Measurements from ENCODE around the gene UBR4.

UBR4 gene

GRCh38 chr1:19128968-19129514 lies 81.0 kb downstream of the UBR4 start:
- 99% methylated on average over 5 of the region's 6 CpGs for WGBS

GRCh38 chr1:19124273-19124672 lies 85.8 kb downstream of the UBR4 start:
- H3K18ac ChIP-seq (ENCODE audit: low read depth in 1 of 2, low read length in 2 of 2) = no peak overlapping the region
- no peak overlapping the region for H3K23ac ChIP-seq (ENCODE audit: low read length in 2 of 2)
- H3K27me3 ChIP-seq (ENCODE audit: control insufficient read depth in 1 of 2, insufficient read depth in 1 of 2, low read length in 2 of 2) = no peaks in the 10 kb centered on the region
- no peak overlapping the region for H4K8ac ChIP-seq (ENCODE audit: low read length)
- 98% methylated on average over 5 of the region's 5 CpGs for WGBS
- H3K4ac ChIP-seq (ENCODE audit: low read depth in 1 of 2, low read length in 2 of 2) = no peak overlapping the region
- no peaks in the 10 kb centered on the region for H3K9me3 ChIP-seq (ENCODE audit: control insufficient read depth, low read length)
- no peaks in the 10 kb centered on the region for H3K4me1 ChIP-seq (ENCODE audit: control insufficient read depth, insufficient read depth, low read depth, low read length)
- H2BK120ac ChIP-seq (ENCODE audit: low read depth, low read length) = no peak overlapping the region
- H2BK15ac ChIP-seq (ENCODE audit: low read depth, poor library complexity, severe bottlenecking) = no peak overlapping the region
- H3K4me2 ChIP-seq (ENCODE audit: low read length, poor library complexity, severe bottlenecking) = no peak overlapping the region
- H3K36me3 ChIP-seq (ENCODE audit: control insufficient read depth in 1 of 2, insufficient read depth in 2 of 2, low read depth in 1 of 2, low read length in 2 of 2) = peaks cover 68 to 100% of the 10 kb centered on the region in 2 experiments
- no peak overlapping the region for H2AFZ ChIP-seq (ENCODE audit: low read depth, low read length)
- H3K27ac ChIP-seq (ENCODE audit: low read length, poor library complexity, severe bottlenecking) = no peak overlapping the region
- no peak overlapping the region for H2BK5ac ChIP-seq (ENCODE audit: low read depth, low read length, poor library complexity, severe bottlenecking)
- DNase-seq = no peak
- peaks cover 52% of the 10 kb centered on the region for H3K79me1 ChIP-seq (replicated peaks; ENCODE audit: low read length, poor library complexity, severe bottlenecking)
- no peak overlapping the region for H2BK12ac ChIP-seq (ENCODE audit: low read length in 2 of 2)
- no peak overlapping the region for H2AK5ac ChIP-seq (ENCODE audit: low read length, severe bottlenecking)
- H3K14ac ChIP-seq (ENCODE audit: low read length in 2 of 2) = no peak overlapping the region
- no peak overlapping the region for H3K9ac ChIP-seq (ENCODE audit: low read length)
- H4K91ac ChIP-seq (ENCODE audit: low read length) = no peak overlapping the region
- no peak overlapping the region for H3K4me3 ChIP-seq (ENCODE audit: insufficient read depth in 1 of 2, low read depth in 1 of 2, low read length in 2 of 2)

More at GRCh38 chr1:19128968-19129514, 81.0 kb downstream of the UBR4 start:
- Histone ChIP-seq H2BK15ac (ENCODE audit: low read depth, poor library complexity, severe bottlenecking) (no peak overlapping the region), H3K9ac (ENCODE audit: low read length) (no peak overlapping the region), H3K27me3 (ENCODE audit: control insufficient read depth in 1 of 2, insufficient read depth in 1 of 2, low read length in 2 of 2) (no peaks in the 10 kb centered on the region), H3K27ac (ENCODE audit: low read length, poor library complexity, severe bottlenecking) (no peak overlapping the region), H3K36me3 (ENCODE audit: control insufficient read depth in 1 of 2, insufficient read depth in 2 of 2, low read depth in 1 of 2, low read length in 2 of 2) (peaks cover 46 to 95% of the 10 kb centered on the region in 2 experiments), H2AK5ac (ENCODE audit: low read length, severe bottlenecking) (no peak overlapping the region), H3K79me1 (replicated peaks; ENCODE audit: low read length, poor library complexity, severe bottlenecking) (peaks cover 45% of the 10 kb centered on the region), H3K9me3 (ENCODE audit: control insufficient read depth, low read length) (no peaks in the 10 kb centered on the region), H3K23ac (ENCODE audit: low read length in 2 of 2) (no peak overlapping the region), H3K18ac (ENCODE audit: low read depth in 1 of 2, low read length in 2 of 2) (no peak overlapping the region), H4K91ac (ENCODE audit: low read length) (no peak overlapping the region), H3K4me2 (ENCODE audit: low read length, poor library complexity, severe bottlenecking) (no peak overlapping the region), H2BK5ac (ENCODE audit: low read depth, low read length, poor library complexity, severe bottlenecking) (no peak overlapping the region), H2BK120ac (ENCODE audit: low read depth, low read length) (no peak overlapping the region), H3K4ac (ENCODE audit: low read depth in 1 of 2, low read length in 2 of 2) (no peak overlapping the region), H3K4me1 (ENCODE audit: control insufficient read depth, insufficient read depth, low read depth, low read length) (peaks cover 1% of the 10 kb centered on the region), H4K8ac (ENCODE audit: low read length) (no peak overlapping the region), H2AFZ (ENCODE audit: low read depth, low read length) (no peak overlapping the region), H3K4me3 (ENCODE audit: insufficient read depth in 1 of 2, low read depth in 1 of 2, low read length in 2 of 2) (no peak overlapping the region), H2BK12ac (ENCODE audit: low read length in 2 of 2) (no peak overlapping the region), H3K14ac (ENCODE audit: low read length in 2 of 2) (no peak overlapping the region)
- DNase-seq = no peak

GRCh38 chr1:19123837-19124236 lies 86.2 kb downstream of the UBR4 start:
- Histone ChIP-seq H2BK12ac (ENCODE audit: low read length in 2 of 2) (no peak overlapping the region), H3K4me3 (ENCODE audit: insufficient read depth in 1 of 2, low read depth in 1 of 2, low read length in 2 of 2) (no peak overlapping the region), H3K23ac (ENCODE audit: low read length in 2 of 2) (no peak overlapping the region), H3K14ac (ENCODE audit: low read length in 2 of 2) (no peak overlapping the region), H2AFZ (ENCODE audit: low read depth, low read length) (no peak overlapping the region), H3K4me1 (ENCODE audit: control insufficient read depth, insufficient read depth, low read depth, low read length) (no peaks in the 10 kb centered on the region), H3K36me3 (ENCODE audit: control insufficient read depth in 1 of 2, insufficient read depth in 2 of 2, low read depth in 1 of 2, low read length in 2 of 2) (peaks cover 67 to 100% of the 10 kb centered on the region in 2 experiments), H3K79me1 (replicated peaks; ENCODE audit: low read length, poor library complexity, severe bottlenecking) (peaks cover 52% of the 10 kb centered on the region), H4K8ac (ENCODE audit: low read length) (no peak overlapping the region), H3K9me3 (ENCODE audit: control insufficient read depth, low read length) (no peaks in the 10 kb centered on the region), H3K4me2 (ENCODE audit: low read length, poor library complexity, severe bottlenecking) (no peak overlapping the region), H3K18ac (ENCODE audit: low read depth in 1 of 2, low read length in 2 of 2) (no peak overlapping the region), H3K27ac (ENCODE audit: low read length, poor library complexity, severe bottlenecking) (no peak overlapping the region), H3K9ac (ENCODE audit: low read length) (no peak overlapping the region), H3K4ac (ENCODE audit: low read depth in 1 of 2, low read length in 2 of 2) (no peak overlapping the region), H2BK5ac (ENCODE audit: low read depth, low read length, poor library complexity, severe bottlenecking) (no peak overlapping the region), H2BK15ac (ENCODE audit: low read depth, poor library complexity, severe bottlenecking) (no peak overlapping the region), H3K27me3 (ENCODE audit: control insufficient read depth in 1 of 2, insufficient read depth in 1 of 2, low read length in 2 of 2) (no peaks in the 10 kb centered on the region), H2AK5ac (ENCODE audit: low read length, severe bottlenecking) (no peak overlapping the region), H4K91ac (ENCODE audit: low read length) (no peak overlapping the region), H2BK120ac (ENCODE audit: low read depth, low read length) (no peak overlapping the region)
- WGBS = 100% methylated on average over 1 of the region's 1 CpG
- DNase-seq = no peak

- Histone ChIP-seq H3K36me3 (ENCODE audit: control insufficient read depth in 1 of 2, insufficient read depth in 2 of 2, low read depth in 1 of 2, low read length in 2 of 2) (peaks cover 69 to 100% of the 10 kb centered on the region in 2 experiments), H3K9me3 (ENCODE audit: control insufficient read depth, low read length) (no peaks in the 10 kb centered on the region), H2BK5ac (ENCODE audit: low read depth, low read length, poor library complexity, severe bottlenecking) (no peak overlapping the region), H2AK5ac (ENCODE audit: low read length, severe bottlenecking) (no peak overlapping the region), H3K27me3 (ENCODE audit: control insufficient read depth in 1 of 2, insufficient read depth in 1 of 2, low read length in 2 of 2) (no peaks in the 10 kb centered on the region), H4K8ac (ENCODE audit: low read length) (no peak overlapping the region), H3K23ac (ENCODE audit: low read length in 2 of 2) (no peak overlapping the region), H4K91ac (ENCODE audit: low read length) (no peak overlapping the region), H3K27ac (ENCODE audit: low read length, poor library complexity, severe bottlenecking) (no peak overlapping the region), H3K18ac (ENCODE audit: low read depth in 1 of 2, low read length in 2 of 2) (no peak overlapping the region), H3K4me3 (ENCODE audit: insufficient read depth in 1 of 2, low read depth in 1 of 2, low read length in 2 of 2) (no peak overlapping the region), H3K4ac (ENCODE audit: low read depth in 1 of 2, low read length in 2 of 2) (no peak overlapping the region), H3K4me2 (ENCODE audit: low read length, poor library complexity, severe bottlenecking) (no peak overlapping the region), H2BK15ac (ENCODE audit: low read depth, poor library complexity, severe bottlenecking) (no peak overlapping the region), H3K79me1 (replicated peaks; ENCODE audit: low read length, poor library complexity, severe bottlenecking) (peaks cover 50% of the 10 kb centered on the region), H3K14ac (ENCODE audit: low read length in 2 of 2) (no peak overlapping the region), H3K9ac (ENCODE audit: low read length) (no peak overlapping the region), H2BK12ac (ENCODE audit: low read length in 2 of 2) (no peak overlapping the region), H2BK120ac (ENCODE audit: low read depth, low read length) (no peak overlapping the region), H2AFZ (ENCODE audit: low read depth, low read length) (no peak overlapping the region), H3K4me1 (ENCODE audit: control insufficient read depth, insufficient read depth, low read depth, low read length) (no peaks in the 10 kb centered on the region)
- no peak for DNase-seq
- WGBS = 96% methylated on average over 10 of the region's 10 CpGs
Observed at GRCh38 chr1:19122668-19123067, 87.4 kb downstream of the UBR4 start.

Measured in mesenchymal stem cell (in vitro differentiated cells and primary cell).